GM10847 (cell line): ENCODE measurements around the gene DNAH6.

ENCODE experiments used
- POLR2A ChIP-seq: IDR thresholded peaks from 2 replicates; pipeline ENCODE4 v1.6.1; 2011; ENCODE audit not compliant: insufficient read length; ENCODE audit errors: extremely low read depth

The DNAH6 gene

DNA sequence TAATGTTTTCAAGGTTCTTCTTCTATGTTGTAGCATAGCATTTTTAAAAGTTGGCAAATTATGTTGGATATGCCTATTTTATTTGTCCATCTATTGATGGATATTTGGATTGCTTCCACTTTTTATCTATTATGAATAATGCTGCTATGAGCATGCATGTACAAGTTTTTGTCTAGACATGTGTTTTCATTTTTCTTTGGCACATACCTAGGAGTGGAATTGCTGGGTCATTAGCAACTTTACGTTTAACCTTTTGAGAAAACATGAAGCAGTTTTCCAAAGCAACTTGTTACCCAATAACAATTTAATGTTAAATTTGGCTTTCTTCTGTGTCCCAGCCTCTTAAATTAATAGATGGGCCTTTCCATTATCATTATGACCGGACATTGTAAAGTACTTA, 30.3 kb downstream of the DNAH6 start:
- no peak for TF ChIP-seq POLR2A

DNA sequence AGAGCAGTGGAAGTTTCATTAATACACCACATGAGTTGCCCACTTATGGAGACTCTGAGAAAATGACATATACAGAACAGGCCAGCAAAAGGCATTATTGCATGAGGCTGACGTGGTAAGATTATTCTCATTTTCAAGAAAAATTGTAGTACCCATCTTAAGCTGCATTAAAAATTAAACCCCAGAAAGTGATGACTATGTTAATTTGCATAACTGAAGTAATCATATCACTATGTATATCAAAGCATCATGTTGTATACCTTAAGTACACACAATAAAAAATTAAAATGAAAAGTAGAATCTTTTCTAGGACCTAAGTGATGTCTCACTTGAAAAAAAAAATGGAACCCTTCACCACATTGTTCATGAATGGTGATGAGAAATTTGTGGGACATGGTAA, 32.0 kb downstream of the DNAH6 start:
- no peak for TF ChIP-seq POLR2A

DNA sequence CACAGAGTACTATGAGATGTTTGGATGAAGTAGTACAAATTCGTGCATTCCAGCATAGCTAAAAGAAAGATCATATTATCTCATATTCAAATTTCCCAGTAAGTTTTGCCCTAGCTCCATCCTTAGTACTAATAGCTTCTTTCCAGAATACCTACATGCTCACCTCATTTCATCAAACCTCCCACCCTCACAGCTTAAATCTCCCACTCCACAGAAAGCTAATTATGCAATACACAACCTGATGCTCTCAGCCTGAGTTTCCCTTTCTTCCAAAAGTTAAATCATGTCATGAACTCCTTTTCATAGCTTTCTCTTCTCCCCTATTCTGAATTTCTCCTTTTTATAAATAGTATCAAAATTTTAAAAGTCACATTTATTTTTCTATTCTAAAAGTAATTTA, 34.6 kb downstream of the DNAH6 start:
- no peak for TF ChIP-seq POLR2A

DNA sequence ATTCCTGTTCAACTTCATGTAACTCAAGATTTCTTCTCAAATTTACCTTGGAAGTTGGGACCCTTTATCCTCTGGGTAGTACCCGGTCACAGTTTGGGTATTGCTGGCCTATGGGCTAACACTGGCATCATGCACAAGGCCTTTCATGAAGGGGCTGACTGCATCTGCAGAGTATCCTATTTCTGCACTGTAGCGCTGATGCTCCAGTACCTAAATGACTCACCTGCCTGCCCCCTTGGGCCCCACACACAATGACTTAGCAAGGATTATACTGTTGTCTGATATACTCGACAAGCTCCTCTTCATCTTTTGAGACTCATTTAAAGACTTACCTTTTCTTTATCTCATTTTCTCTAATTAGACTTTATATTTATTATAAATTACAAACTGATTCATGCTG, 39.9 kb downstream of the DNAH6 start:
- no peak for TF ChIP-seq POLR2A

DNA sequence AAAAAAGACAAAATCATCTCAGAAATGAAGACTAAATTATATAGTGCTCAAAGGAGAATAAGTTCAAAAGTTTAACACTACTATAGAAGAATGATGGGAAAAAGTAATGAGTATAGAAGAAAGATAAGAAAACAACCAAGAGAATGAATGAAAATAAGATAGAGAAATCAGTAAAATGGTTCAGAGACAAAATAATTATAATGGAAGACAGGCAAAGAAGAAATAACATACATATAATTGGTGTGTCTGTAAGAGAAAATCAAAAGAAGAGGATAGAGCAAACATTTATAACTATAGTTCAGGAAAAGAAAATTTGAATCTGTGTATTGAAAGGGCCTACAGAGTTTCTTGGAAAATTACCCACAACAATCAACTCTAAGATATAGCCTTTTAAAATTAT, 43.5 kb downstream of the DNAH6 start:
- no peak for TF ChIP-seq POLR2A

DNA sequence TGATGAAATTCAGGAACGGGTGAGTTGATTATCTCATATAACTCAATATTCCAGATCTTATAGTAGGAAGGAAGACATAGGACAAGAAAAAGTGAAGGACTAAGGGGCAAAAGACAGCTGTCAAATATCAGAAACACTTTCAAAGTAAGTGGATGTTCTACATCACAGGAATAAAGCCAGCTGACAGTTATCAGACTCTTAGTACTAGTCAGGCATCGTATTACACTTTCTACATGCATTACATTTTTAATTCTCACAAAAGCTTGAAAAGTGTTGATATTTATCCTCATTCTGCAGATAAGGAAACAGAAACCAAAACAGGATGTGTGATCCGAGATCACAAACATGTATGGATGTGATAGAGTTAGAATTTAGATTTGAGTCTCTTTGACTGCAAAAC, 63.4 kb downstream of the DNAH6 start:
- no peak for TF ChIP-seq POLR2A

DNA sequence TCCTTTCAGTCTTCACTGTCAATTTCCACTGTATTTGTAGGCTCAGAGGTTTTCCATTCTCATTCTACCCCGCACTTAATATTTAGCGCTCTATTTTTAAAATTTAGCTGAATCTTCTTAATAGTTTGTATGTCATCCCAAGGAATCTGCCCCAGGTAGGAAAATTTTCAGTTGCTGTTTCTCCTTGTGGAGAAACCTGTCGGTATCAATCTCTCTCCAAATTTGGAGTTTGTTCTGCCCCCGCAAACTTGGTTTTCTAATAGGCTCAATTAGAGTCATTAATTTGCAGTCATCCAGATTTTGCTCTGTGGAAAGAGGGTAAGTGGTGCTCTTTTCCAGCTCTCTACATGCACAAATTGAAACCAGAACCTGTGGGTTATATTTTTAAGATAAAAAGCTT, 87.6 kb downstream of the DNAH6 start:
- no peak for TF ChIP-seq POLR2A

DNA sequence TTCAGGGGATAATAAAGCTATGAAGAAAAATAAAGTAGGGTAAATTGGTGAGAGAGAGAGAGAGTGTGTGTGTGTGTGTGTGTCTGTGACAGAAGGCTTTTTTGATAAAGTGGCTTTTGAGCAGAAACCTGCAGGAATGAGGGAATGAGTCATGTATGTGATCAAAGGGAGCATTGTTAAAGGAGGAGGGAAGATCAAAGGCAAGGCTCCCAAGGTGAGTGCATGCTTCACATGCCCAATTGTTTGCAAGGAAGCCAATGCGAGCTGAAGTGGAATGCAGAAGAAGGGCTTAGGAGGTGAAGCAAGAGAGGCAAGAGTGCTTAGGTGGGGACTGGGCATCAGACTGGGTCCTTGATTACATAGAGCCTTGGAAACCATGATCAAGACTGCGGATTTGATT, 96.8 kb downstream of the DNAH6 start:
- TF ChIP-seq POLR2A: no peak

DNA sequence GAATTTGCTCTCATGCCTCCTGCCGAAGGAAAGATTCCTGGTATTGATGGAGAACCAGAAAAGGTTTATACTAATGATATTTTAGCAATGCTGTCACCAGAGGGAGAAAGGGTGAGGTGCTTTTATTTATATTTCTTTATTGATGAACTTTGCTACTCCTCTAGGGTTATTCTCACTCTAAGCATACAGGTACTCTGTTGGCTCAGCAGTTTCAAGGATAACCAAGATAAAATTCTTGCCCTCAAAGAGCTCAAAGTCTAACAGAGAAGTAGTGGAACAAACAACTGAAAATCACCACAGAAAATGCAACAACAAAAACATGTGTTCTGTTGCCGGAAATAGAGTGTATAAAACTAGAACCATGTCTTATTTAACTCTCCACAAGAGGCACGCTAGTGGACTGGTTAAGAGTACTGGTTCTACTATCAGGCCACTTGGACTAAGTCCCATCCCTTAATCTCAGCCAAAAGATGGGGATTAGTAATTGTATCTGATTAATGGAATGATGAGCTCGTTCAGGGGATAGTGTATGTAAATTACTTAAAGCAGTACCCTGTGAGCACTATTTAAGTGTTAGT, 103.6 kb downstream of the DNAH6 start:
- TF ChIP-seq POLR2A: no peak

DNA sequence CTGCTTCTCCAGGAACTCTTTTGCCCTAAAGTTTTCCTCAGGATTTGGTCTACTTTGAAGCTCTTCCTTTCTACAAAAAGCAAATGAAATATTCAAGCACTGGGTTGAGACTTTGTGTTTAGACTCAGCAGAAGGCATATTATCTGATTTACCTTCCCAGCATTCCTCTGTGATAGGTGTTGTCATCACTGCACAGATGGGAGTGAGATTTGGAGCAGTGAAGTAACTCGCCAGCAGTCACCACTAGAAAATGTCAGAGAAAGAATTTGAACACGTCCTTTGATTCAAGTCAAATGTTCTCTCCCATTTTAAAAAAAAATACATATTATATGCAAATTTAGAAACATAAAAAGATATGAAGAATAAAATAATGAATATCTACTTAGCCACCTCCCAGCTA, 112.2 kb downstream of the DNAH6 start:
- no peak for TF ChIP-seq POLR2A

DNA sequence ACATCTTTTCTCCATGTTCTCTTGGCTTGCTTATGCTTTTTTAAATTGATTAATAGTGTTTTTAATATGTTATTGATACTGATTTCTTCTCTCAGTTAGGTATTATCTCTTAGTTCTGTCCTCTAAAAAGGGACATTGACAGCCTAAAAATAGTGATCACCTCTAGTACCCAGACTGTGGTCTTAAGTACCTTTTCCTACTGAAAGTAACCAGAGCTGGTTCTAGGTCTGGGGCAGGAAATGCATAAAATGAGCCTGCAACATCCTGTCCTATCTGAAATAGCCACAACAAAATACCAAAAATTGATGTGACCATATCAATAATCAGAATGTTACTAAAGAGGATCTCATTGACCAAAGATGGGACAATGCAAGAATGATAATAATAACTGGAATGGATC, 113.3 kb downstream of the DNAH6 start:
- TF ChIP-seq POLR2A: no peak

DNA sequence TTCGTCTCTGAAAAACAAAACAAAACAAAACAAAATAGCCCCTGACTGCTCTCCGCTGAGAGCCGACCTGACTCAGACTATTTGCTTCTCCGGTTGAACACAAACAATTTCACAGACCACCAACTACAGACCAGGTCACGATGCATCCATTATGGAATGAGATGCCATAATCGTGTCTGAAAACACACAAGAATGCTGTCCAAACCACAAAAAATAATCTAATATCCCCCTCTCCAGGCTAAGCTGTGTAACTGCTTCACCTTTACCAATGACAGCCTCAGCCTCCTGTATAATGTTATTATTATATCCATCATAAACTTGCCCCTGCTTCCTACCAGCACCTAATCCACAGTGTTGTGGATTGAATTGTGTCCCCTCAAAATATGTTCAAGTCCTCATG, 114.7 kb downstream of the DNAH6 start:
- no peak for TF ChIP-seq POLR2A

DNA sequence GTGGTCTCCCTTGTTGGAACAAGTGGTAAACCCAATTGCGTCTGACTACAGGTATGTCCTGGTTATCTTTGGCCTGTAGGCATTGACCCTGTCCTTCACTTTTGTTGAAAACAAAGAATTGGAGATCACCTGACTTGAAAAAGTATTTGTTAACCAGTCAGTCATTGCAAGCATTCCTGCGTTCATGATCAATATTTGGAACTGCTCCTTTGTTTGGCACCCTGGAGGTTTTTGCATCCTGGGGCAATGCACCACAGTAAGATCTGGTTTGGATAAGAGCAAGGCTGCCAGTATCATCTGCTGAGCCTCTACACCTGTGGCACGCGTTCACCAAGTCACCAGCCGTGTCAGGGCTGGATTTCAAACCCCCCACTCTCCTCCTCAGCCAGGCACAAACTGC, 115.7 kb downstream of the DNAH6 start:
- TF ChIP-seq POLR2A: no peak

DNA sequence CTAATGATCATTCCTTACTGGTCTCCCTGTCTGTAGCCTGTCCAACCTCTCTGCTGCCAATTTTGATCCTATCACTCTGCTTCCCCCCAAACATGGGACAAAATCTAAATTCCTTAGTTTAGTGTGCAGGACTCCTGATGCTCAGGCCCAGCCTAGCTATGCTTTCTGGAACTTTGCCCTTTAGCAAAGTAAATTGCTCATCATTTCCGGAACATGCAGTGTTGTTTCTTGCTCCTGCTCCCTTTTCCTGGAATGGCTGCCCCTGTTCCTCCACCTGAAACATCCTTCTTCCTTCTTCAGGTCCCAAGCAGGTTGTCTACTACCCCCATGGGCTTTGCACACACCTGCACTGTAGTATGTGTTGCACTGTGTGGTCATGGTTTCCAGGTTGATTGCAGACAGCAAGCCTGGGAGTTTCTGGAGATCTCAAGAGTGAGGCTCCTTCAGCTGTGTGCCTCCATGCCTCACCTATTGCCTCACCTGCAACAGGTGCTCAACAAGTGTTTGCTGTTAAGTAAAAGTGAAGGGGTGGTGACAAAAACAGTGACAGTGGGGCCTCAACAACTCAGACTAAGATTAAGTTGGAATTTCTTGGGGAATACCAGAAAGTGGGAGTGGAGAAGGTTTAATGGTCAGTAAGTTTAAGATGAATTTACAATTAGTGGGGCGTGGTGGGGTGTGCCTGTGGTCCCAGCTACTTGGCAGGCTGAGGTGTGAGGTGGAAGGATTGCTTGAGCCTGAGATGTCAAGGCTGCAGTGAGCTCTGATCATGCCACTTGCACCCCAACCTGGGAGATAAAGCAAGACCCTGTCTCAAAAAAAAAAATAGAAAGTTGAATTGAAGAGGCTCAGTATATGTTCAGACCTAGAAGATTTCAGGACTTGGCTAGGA, 120.0 kb downstream of the DNAH6 start:
- no peak for TF ChIP-seq POLR2A

DNA sequence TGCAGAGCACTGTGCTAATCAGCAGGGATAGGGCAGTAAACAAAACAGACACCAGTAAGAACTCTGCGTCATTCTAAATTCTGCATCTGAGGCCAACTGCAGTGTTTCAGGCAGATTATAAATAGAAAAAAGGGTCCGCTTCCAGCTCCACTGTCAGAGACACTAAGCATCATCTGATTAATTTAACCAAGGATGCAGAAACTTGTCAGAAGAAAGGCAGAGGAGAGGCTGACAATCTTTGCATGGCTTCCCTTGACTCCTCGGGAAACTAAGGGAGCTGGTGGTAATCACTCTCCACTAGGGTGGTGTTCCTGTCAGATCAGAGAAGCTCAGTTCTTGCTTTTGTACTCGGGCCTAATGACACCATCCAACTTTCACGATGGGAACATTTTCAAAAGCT, 123.5 kb downstream of the DNAH6 start:
- no peak for TF ChIP-seq POLR2A

DNA sequence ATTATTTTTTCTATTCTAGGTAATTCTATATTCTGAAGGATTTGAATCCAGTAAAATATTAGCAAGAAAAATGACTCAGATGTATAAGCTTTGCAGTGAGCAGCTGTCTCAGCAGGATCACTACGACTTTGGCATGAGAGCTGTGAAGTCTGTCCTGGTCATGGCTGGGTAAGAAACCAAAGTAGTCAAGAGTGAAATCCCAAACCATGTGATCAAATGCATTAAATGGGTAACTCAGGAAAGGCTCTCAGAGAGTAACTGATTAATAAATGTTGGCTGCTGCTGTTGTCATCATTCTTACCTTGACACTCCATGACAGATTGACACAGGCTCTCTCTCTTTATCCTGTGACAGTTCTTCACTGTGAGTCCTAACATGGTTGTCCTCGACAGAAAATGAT, 124.1 kb downstream of the DNAH6 start:
- no peak for TF ChIP-seq POLR2A

DNA sequence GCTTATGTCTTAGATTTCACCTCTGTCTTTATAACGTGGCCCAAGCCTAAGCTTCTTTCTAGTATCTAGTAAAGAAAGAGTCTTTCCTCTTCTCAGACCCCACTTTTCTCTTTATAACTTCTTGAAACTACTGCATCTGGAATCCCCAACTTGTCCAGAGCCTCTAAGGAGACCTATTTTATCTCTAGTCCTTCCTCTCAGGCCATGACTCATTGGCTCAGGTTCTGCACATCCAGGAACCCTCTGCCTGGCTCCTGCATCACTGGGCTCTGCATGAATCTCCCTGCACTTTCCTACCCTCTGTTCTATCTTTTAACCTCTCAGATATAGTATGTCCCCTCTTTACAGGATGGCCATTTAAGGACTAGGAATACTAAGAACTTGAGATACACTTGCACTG, 124.7 kb downstream of the DNAH6 start:
- TF ChIP-seq POLR2A: no peak
